ENCODE data around the gene RBPJ. TPM values are rescaled to one million over a fixed set of nuclear protein-coding genes. Genes with fewer than 3 reads are reported as not detected.

RBPJ gene
- total RNA-seq, 4 donors from 2014 or later, result 67.1 to 80.2 (median 76.5) TPM

DNA sequence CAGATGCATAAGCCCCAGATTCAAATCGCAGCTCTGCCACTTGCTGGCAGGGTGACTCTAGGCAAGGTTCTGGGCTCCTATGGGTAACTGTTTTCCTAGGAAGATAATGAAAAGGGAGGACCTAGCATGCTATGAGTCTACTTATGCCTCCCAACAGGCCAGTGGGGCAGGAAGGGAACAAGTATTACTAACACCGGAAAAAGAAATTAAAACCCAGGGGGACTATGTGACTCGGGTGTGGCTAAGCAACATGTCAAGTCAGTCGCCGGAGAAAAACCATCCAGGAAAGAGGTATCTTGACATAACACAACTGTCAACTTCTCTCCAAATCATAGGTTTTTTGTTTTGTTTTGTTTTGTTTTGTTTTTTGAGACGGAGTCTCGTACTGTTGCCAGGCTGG, 45.5 kb upstream of the RBPJ start:
- Histone ChIP-seq H3K9me3 (no peaks in the 10 kb centered on the region), H3K27me3 (no peaks in the 10 kb centered on the region), H3K36me3 (no peaks in the 10 kb centered on the region), H3K27ac (no peak overlapping the region), H3K4me1 (no peaks in the 10 kb centered on the region), H3K4me3 (no peak overlapping the region)
- 89 to 92% methylated on average over 7 of the region's 7 CpGs for WGBS, 2 donors
- DNase-seq (ENCODE audit: low spot score in 2 of 2), result no peak
- TF ChIP-seq EP300 (IDR thresholded peaks at IDR 0.05) (no peak), POLR2A (IDR thresholded peaks at IDR 0.05) (no peak)
- TF ChIP-seq, protein P1, sequence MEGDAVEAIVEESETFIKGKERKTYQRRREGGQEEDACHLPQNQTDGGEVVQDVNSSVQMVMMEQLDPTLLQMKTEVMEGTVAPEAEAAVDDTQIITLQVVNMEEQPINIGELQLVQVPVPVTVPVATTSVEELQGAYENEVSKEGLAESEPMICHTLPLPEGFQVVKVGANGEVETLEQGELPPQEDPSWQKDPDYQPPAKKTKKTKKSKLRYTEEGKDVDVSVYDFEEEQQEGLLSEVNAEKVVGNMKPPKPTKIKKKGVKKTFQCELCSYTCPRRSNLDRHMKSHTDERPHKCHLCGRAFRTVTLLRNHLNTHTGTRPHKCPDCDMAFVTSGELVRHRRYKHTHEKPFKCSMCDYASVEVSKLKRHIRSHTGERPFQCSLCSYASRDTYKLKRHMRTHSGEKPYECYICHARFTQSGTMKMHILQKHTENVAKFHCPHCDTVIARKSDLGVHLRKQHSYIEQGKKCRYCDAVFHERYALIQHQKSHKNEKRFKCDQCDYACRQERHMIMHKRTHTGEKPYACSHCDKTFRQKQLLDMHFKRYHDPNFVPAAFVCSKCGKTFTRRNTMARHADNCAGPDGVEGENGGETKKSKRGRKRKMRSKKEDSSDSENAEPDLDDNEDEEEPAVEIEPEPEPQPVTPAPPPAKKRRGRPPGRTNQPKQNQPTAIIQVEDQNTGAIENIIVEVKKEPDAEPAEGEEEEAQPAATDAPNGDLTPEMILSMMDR (IDR thresholded peaks at IDR 0.05), result no peak

GRCh38 chr4:26279446-26279845, 41.4 kb upstream of the RBPJ start:
- no peak overlapping the region for H3K4me3 ChIP-seq
- H3K27me3 ChIP-seq, result no peaks in the 10 kb centered on the region
- WGBS, 2 donors, result 88 to 90% methylated on average over 13 of the region's 13 CpGs
- H3K4me1 ChIP-seq, result no peaks in the 10 kb centered on the region
- no peak for DNase-seq (ENCODE audit: low spot score in 2 of 2)
- H3K9me3 ChIP-seq, result no peaks in the 10 kb centered on the region
- TF ChIP-seq POLR2A (IDR thresholded peaks at IDR 0.05), result no peak
- TF ChIP-seq, protein P1 (IDR thresholded peaks at IDR 0.05), result no peak
- TF ChIP-seq EP300 (IDR thresholded peaks at IDR 0.05), result no peak
- no peaks in the 10 kb centered on the region for H3K36me3 ChIP-seq
- H3K27ac ChIP-seq, result no peak overlapping the region

DNA sequence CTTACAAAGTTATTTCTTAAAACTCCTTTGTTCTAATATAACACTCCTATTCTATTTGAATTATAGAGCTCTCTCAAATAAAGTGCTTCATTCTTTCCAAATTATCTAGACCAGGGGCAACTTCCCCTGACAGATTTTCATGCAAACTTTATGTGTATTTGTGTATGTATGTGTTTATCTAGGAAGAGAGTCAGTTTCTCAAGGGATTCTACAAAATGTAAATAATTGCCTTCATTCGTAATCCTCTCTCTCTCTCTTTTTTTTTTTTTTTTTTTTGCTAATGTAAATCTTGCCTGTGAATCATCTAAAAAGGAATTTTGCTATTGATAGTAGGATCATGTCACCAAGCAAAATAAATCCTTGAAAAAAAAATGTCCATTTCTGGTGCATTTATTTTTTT, 38.9 kb upstream of the RBPJ start:
- Histone ChIP-seq H3K27me3 (no peaks in the 10 kb centered on the region), H3K27ac (no peak overlapping the region), H3K36me3 (no peaks in the 10 kb centered on the region), H3K9me3 (no peaks in the 10 kb centered on the region), H3K4me1 (no peaks in the 10 kb centered on the region), H3K4me3 (no peak overlapping the region)
- DNase-seq (ENCODE audit: low spot score in 2 of 2), result no peak
- WGBS, 2 donors, result 56 to 57% methylated on average over 1 of the region's 1 CpG
- TF ChIP-seq, protein P1 (IDR thresholded peaks at IDR 0.05), result no peak
- TF ChIP-seq POLR2A (IDR thresholded peaks at IDR 0.05) (no peak), EP300 (IDR thresholded peaks at IDR 0.05) (no peak)

DNA sequence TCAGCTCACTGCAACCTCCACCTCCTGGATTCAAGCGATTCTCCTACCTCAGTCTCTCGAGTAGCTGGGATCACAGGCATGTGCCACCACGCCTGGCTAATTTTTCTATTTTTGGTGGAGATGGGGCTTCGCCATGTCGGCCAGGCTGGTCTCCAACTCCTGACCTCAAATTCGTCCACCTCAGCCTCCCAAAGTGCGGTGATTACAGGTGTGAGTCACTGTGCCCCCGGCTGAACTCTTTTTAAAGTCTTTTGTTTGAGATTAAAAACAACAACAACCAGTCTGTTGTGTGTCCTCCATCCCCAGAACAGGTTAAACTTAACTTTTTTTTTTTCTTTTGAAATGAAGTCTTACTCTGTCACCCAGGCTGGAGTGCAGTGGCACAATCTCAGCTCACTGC, 36.3 kb upstream of the RBPJ start:
- Histone ChIP-seq H3K27me3 (no peaks in the 10 kb centered on the region), H3K4me3 (no peak overlapping the region), H3K4me1 (no peaks in the 10 kb centered on the region), H3K36me3 (no peaks in the 10 kb centered on the region), H3K9me3 (no peaks in the 10 kb centered on the region), H3K27ac (no peak overlapping the region)
- DNase-seq (ENCODE audit: low spot score in 2 of 2), result no peak
- WGBS, 2 donors, result 82 to 92% methylated on average over 8 of the region's 8 CpGs
- TF ChIP-seq POLR2A (IDR thresholded peaks at IDR 0.05), result no peak
- TF ChIP-seq, protein P1 (IDR thresholded peaks at IDR 0.05), result no peak
- no peak for TF ChIP-seq EP300 (IDR thresholded peaks at IDR 0.05)

DNA sequence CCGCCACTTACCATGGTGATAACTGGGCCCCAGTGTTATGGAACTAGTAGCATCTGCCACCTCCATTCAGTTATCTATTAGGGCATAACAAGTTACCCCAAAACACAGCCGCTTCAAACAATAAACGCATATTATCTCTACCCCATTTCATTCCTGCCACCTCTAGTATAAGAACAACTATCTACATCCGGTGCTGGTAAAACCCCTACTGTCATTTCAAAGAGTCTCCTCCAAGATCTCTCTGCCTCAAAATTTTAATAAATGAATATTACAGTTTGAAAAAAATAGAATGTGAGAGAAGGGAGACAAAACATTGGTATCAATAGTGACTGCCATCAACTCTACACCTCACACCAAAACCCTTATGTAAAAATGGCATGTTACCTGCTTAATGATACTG, 35.5 kb upstream of the RBPJ start:
- DNase-seq (ENCODE audit: low spot score in 2 of 2), result no peak
- Histone ChIP-seq H3K27me3 (no peaks in the 10 kb centered on the region), H3K36me3 (no peaks in the 10 kb centered on the region), H3K9me3 (no peaks in the 10 kb centered on the region), H3K27ac (no peak overlapping the region), H3K4me3 (no peak overlapping the region), H3K4me1 (no peaks in the 10 kb centered on the region)
- no peak for TF ChIP-seq POLR2A (IDR thresholded peaks at IDR 0.05)
- TF ChIP-seq, protein P1 (IDR thresholded peaks at IDR 0.05), result no peak
- no peak for TF ChIP-seq EP300 (IDR thresholded peaks at IDR 0.05)
- 93 to 95% methylated on average over 4 of the region's 4 CpGs for WGBS, 2 donors

Data from tibial nerve (tissue), 4 donors.